Measurements from ENCODE around the gene FUT9.
"Not testable (repeated sequence)": the region's sequence is repeated elsewhere in the genome, so short reads cannot be mapped to it uniquely, and the experiment has no call there.

FUT9 gene

GRCh38 chr6:96184798-96185197 lies 169.0 kb downstream of the FUT9 start:
- DNase-seq (ENCODE audit: low read depth in 2 of 3, low spot score in 2 of 3) = no peak

- DNase-seq (ENCODE audit: low read depth in 2 of 3, low spot score in 2 of 3) = no peak
Observed at GRCh38 chr6:96186094-96186493, 170.3 kb downstream of the FUT9 start.

GRCh38 chr6:96186516-96187195 lies 170.9 kb downstream of the FUT9 start:
- no peak for DNase-seq (ENCODE audit: low read depth in 2 of 3, low spot score in 2 of 3)

- DNase-seq (ENCODE audit: low read depth in 2 of 3, low spot score in 2 of 3) = no peak
Observed at GRCh38 chr6:96194675-96195074, 178.9 kb downstream of the FUT9 start.

GRCh38 chr6:96195272-96195671 lies 179.5 kb downstream of the FUT9 start:
- DNase-seq (ENCODE audit: low read depth in 2 of 3, low spot score in 2 of 3) = no peak

- no peak for DNase-seq (ENCODE audit: low read depth in 2 of 3, low spot score in 2 of 3)
Observed at GRCh38 chr6:96196633-96197032, 180.9 kb downstream of the FUT9 start.

GRCh38 chr6:96197241-96197640 lies 181.5 kb downstream of the FUT9 start:
- no peak for DNase-seq (ENCODE audit: low read depth in 2 of 3, low spot score in 2 of 3)

GRCh38 chr6:96202571-96202970 lies 186.8 kb downstream of the FUT9 start:
- no peak for DNase-seq (ENCODE audit: low read depth in 2 of 3, low spot score in 2 of 3)

GRCh38 chr6:96211341-96211740 lies 195.6 kb downstream of the FUT9 start:
- no peak for DNase-seq (ENCODE audit: low read depth in 2 of 3, low spot score in 2 of 3)

GRCh38 chr6:96212066-96212465 lies 196.3 kb downstream of the FUT9 start:
- no peak for DNase-seq (ENCODE audit: low read depth in 2 of 3, low spot score in 2 of 3)

- no peak for DNase-seq (ENCODE audit: low read depth in 2 of 3, low spot score in 2 of 3)
Observed at GRCh38 chr6:96213784-96214183, 198.0 kb downstream of the FUT9 start.

GRCh38 chr6:96223695-96224094 lies 207.9 kb downstream of the FUT9 start:
- no peak for DNase-seq (ENCODE audit: low read depth in 2 of 3, low spot score in 2 of 3)

- DNase-seq (ENCODE audit: low read depth in 2 of 3, low spot score in 2 of 3) = no peak
Observed at GRCh38 chr6:96227135-96227534, 211.4 kb downstream of the FUT9 start.

- no peak for DNase-seq (ENCODE audit: low read depth in 2 of 3, low spot score in 2 of 3)
Observed at GRCh38 chr6:96234444-96234843, 218.7 kb downstream of the FUT9 start.

- no peak for DNase-seq (ENCODE audit: low read depth in 2 of 3, low spot score in 2 of 3)
Observed at GRCh38 chr6:96235927-96236326, 220.2 kb downstream of the FUT9 start.

- DNase-seq (ENCODE audit: low read depth in 2 of 3, low spot score in 2 of 3) = no peak
Observed at GRCh38 chr6:96236471-96236870, 220.7 kb downstream of the FUT9 start.

GRCh38 chr6:96237638-96238347 lies 222.0 kb downstream of the FUT9 start:
- DNase-seq (ENCODE audit: low read depth in 2 of 3, low spot score in 2 of 3) = no peak

GRCh38 chr6:96246563-96246962 lies 230.8 kb downstream of the FUT9 start:
- no peak for DNase-seq (ENCODE audit: low read depth in 2 of 3, low spot score in 2 of 3)

- no peak for DNase-seq (ENCODE audit: low read depth in 2 of 3, low spot score in 2 of 3)
Observed at GRCh38 chr6:96249755-96250154, 234.0 kb downstream of the FUT9 start.

- DNase-seq (ENCODE audit: low read depth in 2 of 3, low spot score in 2 of 3) = no peak
Observed at GRCh38 chr6:96257751-96258150, 242.0 kb downstream of the FUT9 start.

- not testable (repeated sequence) for DNase-seq (ENCODE audit: low read depth in 2 of 3, low spot score in 2 of 3)
Observed at GRCh38 chr6:96260787-96261430, 245.1 kb downstream of the FUT9 start.
